WTC11 (cell line): ENCODE data around the gene COL5A1.

Experiments
- AR ChIP-seq: fragments of 250-450 bp; sonication (Bioruptor Pico); IDR thresholded peaks from 2 replicates; pipeline ENCODE4 v1.9.0; 2021; ENCODE audit warnings: mild to moderate bottlenecking
- CBFB ChIP-seq: sonication (generic); formaldehyde crosslinking; IDR thresholded peaks from 2 replicates; pipeline ENCODE4 v1.8.1; 2022; ENCODE audit warnings: mild to moderate bottlenecking, low read depth, missing genetic modification reagents
- CTCF ChIP-seq: fragments of 200-600 bp; IDR thresholded peaks from 2 replicates; pipeline ENCODE4 v1.8.0; 2022; ENCODE audit warnings: antibody characterized with exemption
- E2F4 ChIP-seq: sonication (generic); formaldehyde crosslinking; IDR thresholded peaks from 2 replicates; pipeline ENCODE4 v1.8.1; 2022; ENCODE audit warnings: low read depth, mild to moderate bottlenecking, moderate library complexity, missing genetic modification reagents, borderline replicate concordance
- E2F5 ChIP-seq: sonication (generic); formaldehyde crosslinking; IDR thresholded peaks from 2 replicates; pipeline ENCODE4 v1.8.1; 2022; ENCODE audit warnings: mild to moderate bottlenecking, moderate library complexity, missing genetic modification reagents
- EMX1 ChIP-seq: fragments of 250-450 bp; sonication (Bioruptor Pico); IDR thresholded peaks from 2 replicates; pipeline ENCODE4 v1.8.0; 2021; ENCODE audit warnings: mild to moderate bottlenecking
- GABPB1 ChIP-seq: sonication (generic); formaldehyde crosslinking; IDR thresholded peaks from 2 replicates; pipeline ENCODE4 v1.8.1; 2023; ENCODE audit warnings: mild to moderate bottlenecking, missing genetic modification reagents
- MAX ChIP-seq: sonication (generic); formaldehyde crosslinking; IDR thresholded peaks from 2 replicates; pipeline ENCODE4 v1.8.0; 2022; ENCODE audit warnings: mild to moderate bottlenecking, missing genetic modification reagents
- NFYB ChIP-seq: sonication (generic); formaldehyde crosslinking; conservative IDR thresholded peaks from 2 replicates; pipeline ENCODE4 v1.8.0; 2022; ENCODE audit warnings: low read depth, missing genetic modification reagents
- NR1H2 ChIP-seq: sonication (generic); formaldehyde crosslinking; IDR thresholded peaks from 2 replicates; pipeline ENCODE4 v1.9.0; 2021; ENCODE audit warnings: mild to moderate bottlenecking, moderate library complexity, missing genetic modification reagents
- ZNF219 ChIP-seq: sonication (generic); formaldehyde crosslinking; IDR thresholded peaks from 2 replicates; pipeline ENCODE4 v1.8.0; 2023; ENCODE audit warnings: missing genetic modification reagents, mild to moderate bottlenecking, borderline replicate concordance
- TF ChIP-seq, protein P1 (sequence below): sonication (generic); formaldehyde crosslinking; IDR thresholded peaks from 2 replicates; pipeline ENCODE4 v1.8.0; 2022; ENCODE audit warnings: mild to moderate bottlenecking, missing genetic modification reagents
- TF ChIP-seq, protein P2 (sequence below): sonication (generic); formaldehyde crosslinking; IDR thresholded peaks from 2 replicates; pipeline ENCODE4 v1.8.0; 2022; ENCODE audit warnings: mild to moderate bottlenecking, missing genetic modification reagents

- TF ChIP-seq CBFB (CRISPR knock-in tag) (no peak), CTCF (no peak), EMX1 (no peak), ZNF219 (CRISPR knock-in tag) (no peak), NR1H2 (CRISPR knock-in tag) (no peak), NFYB (CRISPR knock-in tag) (no peak), E2F5 (no peak), AR (CRISPR knock-in tag) (no peak), MAX (CRISPR knock-in tag) (no peak), E2F4 (CRISPR knock-in tag) (no peak), GABPB1 (CRISPR knock-in tag) (no peak)
- TF ChIP-seq, protein P1, sequence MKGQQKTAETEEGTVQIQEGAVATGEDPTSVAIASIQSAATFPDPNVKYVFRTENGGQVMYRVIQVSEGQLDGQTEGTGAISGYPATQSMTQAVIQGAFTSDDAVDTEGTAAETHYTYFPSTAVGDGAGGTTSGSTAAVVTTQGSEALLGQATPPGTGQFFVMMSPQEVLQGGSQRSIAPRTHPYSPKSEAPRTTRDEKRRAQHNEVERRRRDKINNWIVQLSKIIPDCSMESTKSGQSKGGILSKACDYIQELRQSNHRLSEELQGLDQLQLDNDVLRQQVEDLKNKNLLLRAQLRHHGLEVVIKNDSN (CRISPR knock-in tag), result no peak
- TF ChIP-seq, protein P2, sequence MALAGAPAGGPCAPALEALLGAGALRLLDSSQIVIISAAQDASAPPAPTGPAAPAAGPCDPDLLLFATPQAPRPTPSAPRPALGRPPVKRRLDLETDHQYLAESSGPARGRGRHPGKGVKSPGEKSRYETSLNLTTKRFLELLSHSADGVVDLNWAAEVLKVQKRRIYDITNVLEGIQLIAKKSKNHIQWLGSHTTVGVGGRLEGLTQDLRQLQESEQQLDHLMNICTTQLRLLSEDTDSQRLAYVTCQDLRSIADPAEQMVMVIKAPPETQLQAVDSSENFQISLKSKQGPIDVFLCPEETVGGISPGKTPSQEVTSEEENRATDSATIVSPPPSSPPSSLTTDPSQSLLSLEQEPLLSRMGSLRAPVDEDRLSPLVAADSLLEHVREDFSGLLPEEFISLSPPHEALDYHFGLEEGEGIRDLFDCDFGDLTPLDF (CRISPR knock-in tag), result no peak
Observed at GRCh38 chr9:134735441-134736175, 94.0 kb downstream of the COL5A1 start.
